ENCODE data around the gene IFI27L1.

IFI27L1 gene

GRCh38 chr14:94135476-94135875 is 54.4 kb downstream of the IFI27L1 start:
- no peak overlapping the region for H3K27ac ChIP-seq
- no peak for TF ChIP-seq CTCF (IDR thresholded peaks at IDR 0.05)
- TF ChIP-seq ZFX (IDR thresholded peaks at IDR 0.05; ENCODE audit: borderline replicate concordance): no peak

GRCh38 chr14:94136575-94137331 is 55.6 kb downstream of the IFI27L1 start:
- H3K27ac ChIP-seq: no peak overlapping the region
- TF ChIP-seq CTCF (IDR thresholded peaks at IDR 0.05) (peak; percentile 95), ZFX (IDR thresholded peaks at IDR 0.05; ENCODE audit: borderline replicate concordance) (no peak)

GRCh38 chr14:94138251-94138650 is 57.1 kb downstream of the IFI27L1 start:
- H3K27ac ChIP-seq: no peak overlapping the region
- TF ChIP-seq CTCF (IDR thresholded peaks at IDR 0.05) (no peak), ZFX (IDR thresholded peaks at IDR 0.05; ENCODE audit: borderline replicate concordance) (no peak)

DNA sequence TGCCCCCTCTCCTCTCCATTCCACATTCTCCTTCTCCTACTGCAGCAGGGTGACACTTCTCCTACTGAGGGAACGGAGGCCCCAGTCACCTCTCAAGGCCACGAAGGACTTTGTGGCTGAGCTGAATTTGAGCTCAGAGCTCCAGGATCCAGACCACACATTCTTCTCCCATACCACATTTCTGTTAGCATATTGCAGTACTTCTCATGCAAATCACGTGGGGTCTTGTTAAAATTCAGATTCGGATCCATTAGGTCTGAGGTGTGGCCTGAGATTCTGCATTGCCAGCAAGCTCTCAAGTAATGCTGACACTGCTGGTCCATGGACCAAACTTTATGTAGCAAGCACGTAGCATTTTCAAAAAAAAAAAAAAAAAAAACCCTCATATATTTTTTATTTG is 57.9 kb downstream of the IFI27L1 start:
- no peak overlapping the region for H3K27ac ChIP-seq
- TF ChIP-seq ZFX (IDR thresholded peaks at IDR 0.05; ENCODE audit: borderline replicate concordance) (no peak), CTCF (IDR thresholded peaks at IDR 0.05) (no peak)

DNA sequence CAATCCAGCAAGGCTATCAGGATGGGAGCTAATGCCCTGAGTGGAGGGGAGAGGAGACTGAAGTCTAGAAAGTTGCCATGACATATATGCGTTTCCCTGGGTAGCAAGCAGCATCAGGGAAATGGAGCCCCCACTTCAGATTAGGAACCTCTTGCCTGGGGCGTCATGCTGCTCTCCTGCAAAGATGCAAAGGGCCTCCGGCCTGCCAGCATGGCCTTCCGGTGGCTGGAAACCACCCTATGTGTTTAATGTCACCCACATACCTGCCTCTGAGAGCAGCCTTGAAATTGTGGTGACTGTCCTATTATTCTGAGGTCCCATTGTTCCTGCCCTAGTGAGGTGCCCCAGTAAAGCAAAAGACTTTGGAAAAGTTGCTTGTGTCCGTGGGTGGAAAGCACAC is 58.3 kb downstream of the IFI27L1 start:
- no peak for TF ChIP-seq CTCF (IDR thresholded peaks at IDR 0.05)
- H3K27ac ChIP-seq: no peak overlapping the region

- no peak overlapping the region for H3K27ac ChIP-seq
- TF ChIP-seq ZFX (IDR thresholded peaks at IDR 0.05; ENCODE audit: borderline replicate concordance) (no peak), CTCF (IDR thresholded peaks at IDR 0.05) (no peak)
These were observed 61.1 kb downstream of the IFI27L1 start for GRCh38 chr14:94142247-94142646.

DNA sequence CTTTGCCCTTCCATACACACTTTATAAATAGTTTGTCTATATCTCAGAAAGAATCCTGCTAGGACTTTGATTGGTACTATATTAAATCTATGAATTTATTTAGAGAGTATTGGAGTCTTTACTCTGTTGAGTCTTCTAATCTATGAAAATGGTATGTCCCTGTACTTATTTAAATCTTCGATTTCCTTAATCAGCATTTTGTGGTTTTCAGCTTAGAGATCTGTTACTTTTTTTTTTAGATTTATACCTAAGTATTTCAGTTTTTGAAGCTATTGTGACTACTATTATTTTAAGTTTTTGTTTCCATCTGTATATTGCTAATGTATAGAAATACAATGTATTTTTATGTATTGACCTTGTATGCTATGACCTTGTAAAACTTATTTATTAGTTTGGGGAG is 61.7 kb downstream of the IFI27L1 start:
- TF ChIP-seq CTCF (IDR thresholded peaks at IDR 0.05) (no peak), ZFX (IDR thresholded peaks at IDR 0.05; ENCODE audit: borderline replicate concordance) (no peak)
- no peak overlapping the region for H3K27ac ChIP-seq
